HG02884 (cell line): ENCODE measurements around the gene ASPSCR1.

ENCODE experiments used
- ATAC-seq: cut with Tn5 transposase; IDR thresholded peaks from one replicate; pipeline ENCODE4 v1.9.1; 2021; ENCODE audit warnings: mild to moderate bottlenecking, moderate library complexity; ENCODE audit not compliant: unreplicated experiment

Gene ASPSCR1

DNA sequence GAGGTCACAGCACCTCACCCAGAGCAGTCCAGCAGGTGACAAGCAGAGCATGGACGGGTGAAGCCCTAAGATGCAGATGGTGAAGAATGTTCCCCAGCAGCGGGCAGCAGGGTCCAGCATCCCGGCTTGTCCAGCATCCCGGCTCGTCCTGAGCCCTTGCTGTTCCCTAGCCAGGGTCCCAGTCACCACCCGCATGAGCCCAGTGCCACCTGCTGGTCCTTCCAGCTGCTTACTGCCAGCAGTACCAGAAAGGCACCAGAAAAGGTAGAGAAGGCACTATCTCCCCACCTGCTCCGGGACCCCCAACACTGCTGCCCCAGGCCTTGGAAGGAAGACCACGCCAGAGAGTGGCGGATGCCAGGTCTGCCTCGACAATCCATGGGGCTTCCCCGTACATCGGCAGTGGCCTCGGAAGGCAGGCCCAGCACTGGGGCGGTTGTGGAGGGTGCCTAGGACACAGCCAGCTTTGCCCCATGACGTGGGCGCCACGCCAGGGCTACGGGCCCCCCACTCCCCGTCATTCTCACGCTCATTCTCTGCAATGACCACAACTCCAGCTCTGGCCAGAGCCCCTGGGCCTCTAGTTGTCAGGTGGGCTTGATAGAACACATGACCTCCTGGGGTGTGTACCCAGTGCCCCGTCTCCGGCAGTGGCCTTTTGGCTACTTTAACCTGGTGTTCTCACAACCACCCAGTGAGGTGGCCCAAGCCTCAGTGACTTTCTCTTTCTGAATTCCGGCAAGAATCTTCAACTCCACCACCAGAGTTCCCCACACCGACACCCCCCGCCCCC, 43.9 kb downstream of the ASPSCR1 start:
- ATAC-seq = no peak

DNA sequence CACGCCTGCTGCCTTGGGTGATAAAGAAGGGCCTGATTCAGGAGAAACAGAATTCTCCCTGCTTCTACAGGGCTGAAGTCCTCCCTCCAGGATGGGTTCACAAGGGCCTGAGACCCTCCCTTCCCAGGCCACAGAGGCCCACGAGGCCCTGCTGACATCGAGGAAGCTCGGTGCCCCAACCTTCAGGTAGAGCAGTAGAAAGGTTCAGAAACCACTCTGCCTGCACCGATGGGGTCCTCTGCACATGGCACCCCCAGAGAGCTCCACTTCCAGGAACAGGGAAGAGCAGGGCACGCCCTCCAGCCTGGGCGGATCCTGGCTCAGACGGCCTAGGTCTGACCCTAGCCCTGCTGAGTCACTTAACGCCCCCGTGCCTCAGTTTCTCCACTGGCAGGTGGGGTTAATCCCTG, 44.5 kb downstream of the ASPSCR1 start:
- ATAC-seq = no peak

DNA sequence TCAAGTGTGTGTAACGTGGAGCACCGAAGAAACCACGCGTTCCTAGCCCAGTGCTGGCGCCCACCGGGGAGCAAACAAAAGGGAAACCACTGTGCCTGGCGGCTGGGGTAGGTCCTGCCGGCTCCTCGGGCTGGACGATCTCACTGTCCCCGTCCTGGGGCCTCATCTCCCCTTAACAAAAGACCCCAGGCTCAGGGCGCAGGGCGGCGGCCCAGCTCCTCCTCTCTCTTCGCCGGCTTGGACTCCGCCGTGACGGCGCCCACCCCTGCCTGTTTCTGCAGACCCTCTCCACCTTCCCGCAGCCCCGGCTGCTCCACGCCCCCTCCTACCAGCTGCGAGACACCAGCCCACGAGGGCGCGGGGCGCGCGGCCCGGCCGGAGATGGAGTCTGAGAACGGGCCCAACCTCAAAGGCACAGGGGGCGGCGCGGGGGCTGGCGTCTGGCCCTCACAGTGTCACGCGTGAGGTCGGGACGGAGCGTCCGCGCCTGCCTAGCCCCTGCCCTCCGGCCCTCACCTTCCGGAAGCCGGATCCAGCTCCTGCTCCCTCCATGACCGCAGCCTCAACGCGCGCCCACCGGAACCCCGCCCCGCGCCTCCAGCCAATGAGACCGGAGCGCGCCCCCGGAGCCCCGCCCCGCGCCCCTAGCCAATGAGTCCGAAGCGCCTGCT, 45.0 kb downstream of the ASPSCR1 start, which contains the start of gene CENPX:
Gene CENPX (minus strand): TSS at position 569 of the 671 bp plus-strand sequence. CDS start 17 bp downstream, at position 552.
- no peak for ATAC-seq

DNA sequence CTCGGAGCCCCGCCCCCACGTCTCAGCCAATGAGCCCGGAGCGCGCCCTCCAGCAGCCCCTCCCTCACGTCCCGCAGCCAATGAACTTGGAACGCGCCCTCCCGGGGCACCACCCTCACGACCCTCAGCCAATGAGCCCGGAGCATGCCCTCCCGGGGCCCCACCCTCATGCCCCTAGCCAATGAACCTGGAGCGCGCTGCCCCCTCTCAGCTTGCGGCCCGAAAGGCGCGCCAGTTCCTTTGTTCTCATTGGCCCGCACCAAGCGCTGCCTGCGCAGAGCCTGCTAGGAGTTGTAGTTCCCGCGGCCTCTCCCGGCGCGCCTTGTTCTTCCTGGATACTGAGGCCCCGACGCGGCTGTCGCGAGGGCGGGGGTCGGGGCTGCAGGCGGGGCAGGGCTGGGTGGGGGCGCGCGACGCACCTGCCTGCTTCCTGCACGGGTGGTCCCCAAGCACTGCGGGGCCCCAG, 45.6 kb downstream of the ASPSCR1 start, which contains the start of gene LRRC45:
Gene LRRC45 (plus strand): TSS at position 325 of the 466 bp plus-strand sequence. CDS start 339 bp downstream, outside the sequence.
- peak; percentile 75 for ATAC-seq

DNA sequence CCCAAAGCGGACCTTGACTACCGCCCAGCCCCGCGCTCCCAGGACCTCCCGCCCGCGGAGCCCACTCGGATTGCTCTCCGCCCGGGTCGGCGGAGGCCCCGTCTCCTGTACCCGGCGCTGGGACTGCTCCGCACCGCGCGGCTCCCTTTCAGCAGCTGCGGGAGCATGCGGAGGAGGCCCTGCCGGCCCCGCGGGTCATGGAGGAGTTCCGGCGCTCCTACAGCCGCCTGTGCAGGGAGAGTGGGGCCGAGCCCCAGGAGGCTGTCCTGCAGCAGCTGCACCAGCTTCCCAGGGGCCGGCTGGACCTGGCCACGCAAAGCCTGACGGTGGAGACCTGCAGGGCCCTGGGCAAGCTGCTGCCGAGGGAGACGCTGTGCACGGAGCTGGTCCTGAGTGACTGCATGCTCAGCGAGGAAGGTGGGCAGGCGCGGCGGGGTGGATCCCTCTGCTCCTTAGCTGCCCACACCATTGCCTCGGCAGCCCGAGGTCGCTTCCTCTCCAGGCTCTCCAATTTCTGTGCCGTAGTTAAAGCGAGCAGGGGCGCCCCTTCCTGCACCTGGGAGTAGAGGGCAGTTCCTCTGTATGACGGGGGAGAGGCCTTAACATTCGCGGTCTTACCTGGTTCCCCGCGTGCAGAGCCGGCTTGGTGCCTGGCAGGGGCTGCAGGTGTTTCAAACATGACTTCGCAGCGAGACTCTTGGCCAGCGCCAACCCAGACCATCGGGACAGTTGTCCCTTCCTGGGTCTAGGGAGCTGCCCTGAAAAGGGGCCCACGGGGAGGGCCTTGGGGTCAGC, 46.2 kb downstream of the ASPSCR1 start:
- no peak for ATAC-seq

DNA sequence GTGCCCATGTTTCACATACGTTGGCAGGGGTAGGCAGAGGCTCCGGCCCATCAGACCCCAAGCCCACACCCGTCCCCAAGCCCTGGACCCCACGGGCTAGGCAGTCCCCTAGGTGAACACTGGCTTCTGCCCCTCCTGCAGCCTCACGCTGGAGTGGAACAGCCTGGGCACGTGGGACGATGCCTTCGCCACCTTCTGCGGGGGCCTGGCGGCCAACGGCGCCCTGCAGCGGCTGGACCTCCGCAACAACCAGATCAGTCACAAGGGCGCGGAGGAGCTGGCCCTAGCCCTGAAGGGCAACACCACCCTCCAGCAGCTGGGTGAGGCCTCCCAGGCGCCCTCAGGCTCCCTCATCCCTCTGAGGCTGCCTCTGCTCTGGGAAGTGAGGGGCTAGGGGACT, 47.4 kb downstream of the ASPSCR1 start:
- no peak for ATAC-seq

DNA sequence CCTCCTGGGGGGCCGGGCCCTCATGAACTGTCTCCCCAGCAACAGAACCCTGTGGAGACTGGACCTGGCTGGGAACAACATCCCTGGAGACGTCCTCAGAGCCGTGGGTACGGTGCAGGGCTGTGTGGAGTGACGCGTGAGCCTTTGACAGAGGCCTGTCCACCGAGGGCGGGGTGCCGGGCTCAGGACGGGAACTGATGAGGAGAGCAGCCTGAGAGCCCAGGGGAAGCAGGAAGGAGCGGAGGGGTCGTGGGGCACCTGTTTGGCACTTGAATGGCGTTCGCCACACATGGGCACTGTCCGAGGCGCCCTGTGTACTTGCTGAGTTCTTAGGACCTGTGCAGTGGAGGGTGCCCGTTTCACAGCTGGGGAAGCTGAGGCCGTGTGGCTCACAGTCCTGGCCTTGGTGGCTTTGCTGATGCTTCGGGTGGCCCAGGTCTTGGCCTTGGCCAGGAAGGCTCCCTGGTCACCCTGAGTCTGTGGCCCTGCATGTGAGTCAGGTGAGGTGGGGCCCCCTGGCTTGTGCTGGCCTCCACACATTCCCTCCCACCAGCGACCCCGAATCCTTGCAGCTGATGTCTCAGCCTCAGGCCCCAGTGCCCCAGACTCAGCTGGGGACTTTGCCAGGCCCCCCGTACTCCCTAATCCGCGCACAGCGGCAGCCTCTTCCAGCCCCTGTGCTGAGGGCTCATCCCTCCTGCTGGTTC, 48.1 kb downstream of the ASPSCR1 start:
- ATAC-seq = no peak

DNA sequence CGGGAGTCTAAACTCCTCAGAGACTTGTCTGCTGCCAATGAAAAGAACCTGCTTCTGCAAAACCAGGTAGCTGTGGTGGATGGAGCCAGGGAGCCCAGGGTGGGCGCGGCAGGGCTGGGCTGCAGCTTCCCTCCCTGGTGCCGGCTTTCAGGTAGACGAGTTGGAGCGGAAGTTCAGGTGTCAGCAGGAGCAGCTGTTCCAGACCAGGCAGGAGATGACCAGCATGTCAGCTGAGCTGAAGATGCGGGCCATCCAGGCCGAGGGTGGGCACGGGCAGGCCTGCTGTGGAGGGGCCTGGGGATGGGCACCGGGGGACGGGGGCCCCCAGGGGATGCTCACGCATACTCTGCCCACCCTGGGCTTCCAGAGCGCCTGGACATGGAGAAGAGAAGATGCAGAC, 50.8 kb downstream of the ASPSCR1 start:
- ATAC-seq = no peak

DNA sequence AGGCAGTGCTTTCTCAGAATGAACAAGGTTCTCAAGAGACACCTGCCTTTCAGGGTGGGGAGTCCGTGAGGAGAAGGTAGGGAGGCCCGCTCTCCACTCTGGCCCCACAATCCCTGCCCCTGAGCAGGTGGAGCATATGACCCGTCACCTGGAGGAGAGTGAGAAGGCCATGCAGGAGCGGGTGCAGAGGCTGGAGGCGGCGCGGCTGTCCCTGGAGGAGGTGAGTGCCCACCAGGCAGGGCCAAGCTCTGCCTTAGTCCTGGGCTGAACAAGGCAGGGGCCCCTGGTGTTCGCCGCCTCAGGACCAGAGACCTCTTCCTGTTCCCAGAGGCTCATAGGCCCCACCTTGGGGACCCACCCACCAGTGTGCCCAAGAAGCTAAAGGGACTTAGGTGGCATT, 51.5 kb downstream of the ASPSCR1 start:
- no peak for ATAC-seq

DNA sequence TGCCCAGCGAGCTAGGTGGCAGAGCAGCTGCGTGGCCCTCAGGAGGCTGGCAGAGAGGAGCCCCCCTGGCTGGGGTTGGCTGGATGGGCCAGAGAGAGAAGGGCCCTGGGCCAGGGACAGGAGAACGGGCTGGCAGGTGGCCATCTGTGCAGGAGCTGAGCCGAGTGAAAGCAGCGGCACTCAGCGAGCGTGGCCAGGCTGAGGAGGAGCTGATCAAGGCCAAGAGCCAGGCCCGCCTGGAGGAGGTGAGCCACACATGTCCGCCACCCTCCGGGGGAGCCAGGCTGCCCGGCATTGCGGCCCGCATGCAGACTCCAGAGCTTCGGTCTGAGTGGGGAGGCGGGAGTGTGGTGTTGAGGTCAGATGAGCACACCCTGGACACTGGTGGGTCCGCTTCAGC, 52.0 kb downstream of the ASPSCR1 start:
- ATAC-seq = no peak

DNA sequence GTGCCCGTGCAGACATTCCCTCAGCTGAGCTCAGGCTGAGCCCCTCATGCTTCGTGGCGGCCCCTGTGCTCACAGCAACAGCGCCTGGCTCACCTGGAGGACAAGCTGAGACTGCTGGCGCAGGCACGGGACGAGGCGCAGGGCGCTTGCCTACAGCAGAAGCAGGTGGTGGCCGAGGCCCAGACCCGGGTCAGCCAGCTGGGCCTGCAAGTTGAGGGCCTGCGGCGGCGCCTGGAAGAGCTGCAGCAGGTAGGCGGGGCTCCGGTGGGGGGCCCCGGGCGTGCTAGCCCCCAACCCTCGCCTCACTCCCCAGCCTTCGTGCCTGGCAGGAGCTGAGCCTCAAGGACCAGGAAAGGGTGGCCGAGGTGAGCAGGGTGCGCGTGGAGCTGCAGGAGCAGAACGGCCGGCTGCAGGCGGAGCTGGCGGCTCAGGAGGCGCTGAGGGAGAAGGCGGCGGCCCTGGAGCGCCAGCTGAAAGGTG, 52.6 kb downstream of the ASPSCR1 start:
- ATAC-seq = no peak

DNA sequence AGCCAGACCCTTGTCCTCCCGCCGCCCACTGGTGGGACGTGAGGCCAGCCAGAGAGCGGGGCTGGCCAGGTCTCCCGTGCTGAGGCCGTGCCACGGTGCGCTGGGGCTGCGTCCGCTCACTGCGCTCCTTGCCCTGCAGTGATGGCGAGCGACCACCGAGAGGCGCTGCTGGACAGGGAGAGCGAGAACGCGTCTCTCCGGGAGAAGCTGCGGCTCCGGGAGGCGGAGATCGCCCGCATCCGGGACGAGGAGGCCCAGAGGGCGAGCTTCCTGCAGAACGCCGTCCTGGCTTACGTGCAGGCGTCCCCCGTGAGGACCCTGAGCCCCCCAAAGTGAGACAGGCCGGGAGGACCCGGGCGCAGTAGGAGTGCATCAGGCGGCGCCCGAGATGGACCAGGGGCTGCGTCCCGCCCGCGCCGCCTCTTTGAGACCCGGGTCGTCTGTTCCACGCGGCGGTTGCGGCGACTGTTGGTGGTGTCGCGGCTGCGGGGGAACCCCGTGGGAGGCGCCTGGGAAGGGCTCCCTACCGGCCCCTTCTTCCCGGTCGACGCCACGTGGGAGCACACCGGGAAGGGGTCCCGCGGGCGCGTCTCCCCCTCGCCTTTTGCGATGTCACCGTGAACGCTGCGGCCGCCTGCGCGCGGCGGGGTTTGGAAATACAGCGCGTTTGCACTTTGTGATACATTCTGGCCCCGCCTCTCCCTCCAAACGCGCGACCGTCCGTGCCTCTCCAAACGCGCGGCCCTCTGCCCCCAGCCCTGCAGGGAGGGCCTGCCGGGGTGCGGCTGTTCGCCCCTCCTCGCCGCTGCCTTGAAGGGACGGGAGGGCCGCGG, 53.3 kb downstream of the ASPSCR1 start:
- ATAC-seq = no peak

DNA sequence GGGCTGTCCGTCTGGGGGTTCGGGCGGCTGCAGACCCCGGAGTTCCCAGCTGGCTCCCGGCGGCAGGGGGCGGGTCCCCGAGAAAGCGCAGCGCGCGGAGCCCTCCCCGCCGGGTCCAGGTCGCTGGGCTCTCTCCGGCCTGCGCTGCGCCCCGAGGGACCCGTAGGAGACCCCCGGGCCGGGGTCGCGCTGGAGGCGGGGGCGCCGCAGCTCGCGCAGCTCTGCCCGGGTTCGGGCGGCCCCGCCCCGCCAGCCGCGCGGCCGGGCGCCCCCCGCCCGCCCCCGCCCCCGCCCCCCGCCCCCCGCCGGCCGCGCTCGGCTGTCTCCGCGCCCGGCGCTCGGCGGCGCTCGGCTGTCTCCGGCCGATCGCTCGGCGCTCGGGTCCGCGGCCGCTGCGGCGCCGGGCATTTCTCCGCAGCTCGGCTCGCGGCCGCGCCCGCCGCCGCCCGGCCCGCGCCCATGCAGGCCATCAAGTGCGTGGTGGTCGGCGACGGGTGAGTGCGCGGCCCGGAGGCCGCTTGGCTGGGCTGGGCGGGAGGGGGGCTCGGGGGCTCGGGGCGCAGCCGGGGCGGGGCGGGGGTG, 54.0 kb downstream of the ASPSCR1 start, which contains the start of gene RAC3:
Gene RAC3 (plus strand): TSS at position 376 of the 582 bp plus-strand sequence. CDS start 84 bp downstream, at position 460.
- ATAC-seq = no peak

DNA sequence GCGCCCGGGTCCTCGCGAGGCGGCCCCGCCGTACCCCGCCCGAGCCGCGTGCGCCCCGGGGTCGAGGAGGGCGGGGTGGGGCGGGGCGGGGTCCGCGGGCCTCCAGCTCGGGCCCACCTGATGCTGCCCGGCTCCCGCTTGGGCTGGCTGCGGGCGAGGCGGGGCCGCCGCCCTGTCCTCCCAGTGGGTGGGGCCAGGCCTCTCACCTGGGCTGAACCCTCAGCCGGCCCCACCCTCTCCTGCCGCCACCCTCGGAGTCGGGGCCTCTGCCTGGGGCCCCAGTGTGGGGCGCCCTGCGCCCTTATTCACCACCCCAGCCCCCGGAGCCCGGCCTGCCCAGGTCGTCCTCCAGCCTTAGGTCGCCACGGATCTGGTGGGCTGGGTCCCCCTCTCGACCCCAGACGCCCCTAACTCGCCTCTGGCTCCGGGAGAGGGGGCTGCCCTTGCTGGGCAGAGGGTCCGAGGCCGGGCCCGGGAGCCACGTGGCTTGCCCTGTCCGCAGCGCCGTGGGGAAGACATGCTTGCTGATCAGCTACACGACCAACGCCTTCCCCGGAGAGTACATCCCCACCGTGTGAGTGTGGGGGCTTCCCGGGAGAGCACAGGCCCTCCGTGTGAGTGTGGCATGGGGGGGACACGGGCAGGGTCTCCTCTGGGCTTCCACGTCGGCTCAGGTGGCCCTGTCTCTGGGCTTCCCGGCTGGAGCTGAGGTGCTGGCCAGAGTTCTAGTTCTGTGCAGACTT, 54.6 kb downstream of the ASPSCR1 start:
- ATAC-seq = no peak

DNA sequence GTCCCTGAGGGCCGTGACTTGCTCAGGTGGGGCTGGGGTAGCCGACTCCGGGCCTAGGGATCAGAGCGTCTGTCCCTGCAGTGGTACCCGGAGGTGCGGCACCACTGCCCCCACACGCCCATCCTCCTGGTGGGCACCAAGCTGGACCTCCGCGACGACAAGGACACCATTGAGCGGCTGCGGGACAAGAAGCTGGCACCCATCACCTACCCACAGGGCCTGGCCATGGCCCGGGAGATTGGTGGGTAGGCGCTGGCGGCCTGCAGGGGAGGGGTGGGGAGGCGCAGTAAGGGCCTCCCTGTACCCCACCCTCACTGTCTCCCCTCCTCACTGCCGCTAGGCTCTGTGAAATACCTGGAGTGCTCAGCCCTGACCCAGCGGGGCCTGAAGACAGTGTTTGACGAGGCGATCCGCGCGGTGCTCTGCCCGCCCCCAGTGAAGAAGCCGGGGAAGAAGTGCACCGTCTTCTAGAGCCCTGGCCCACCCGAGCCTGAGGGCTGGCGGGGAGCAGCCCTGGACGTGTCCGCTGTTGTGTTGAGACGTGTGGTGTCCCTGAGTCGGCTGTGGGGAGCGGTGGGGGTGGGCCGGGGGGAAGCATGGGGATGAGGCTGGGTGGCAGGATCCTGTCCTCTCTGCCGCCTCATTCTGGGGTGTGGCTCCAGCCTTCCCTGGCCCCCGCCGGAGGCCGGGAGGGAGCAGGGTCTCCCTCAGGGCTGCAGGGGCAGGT, 56.1 kb downstream of the ASPSCR1 start:
- ATAC-seq = no peak

DNA sequence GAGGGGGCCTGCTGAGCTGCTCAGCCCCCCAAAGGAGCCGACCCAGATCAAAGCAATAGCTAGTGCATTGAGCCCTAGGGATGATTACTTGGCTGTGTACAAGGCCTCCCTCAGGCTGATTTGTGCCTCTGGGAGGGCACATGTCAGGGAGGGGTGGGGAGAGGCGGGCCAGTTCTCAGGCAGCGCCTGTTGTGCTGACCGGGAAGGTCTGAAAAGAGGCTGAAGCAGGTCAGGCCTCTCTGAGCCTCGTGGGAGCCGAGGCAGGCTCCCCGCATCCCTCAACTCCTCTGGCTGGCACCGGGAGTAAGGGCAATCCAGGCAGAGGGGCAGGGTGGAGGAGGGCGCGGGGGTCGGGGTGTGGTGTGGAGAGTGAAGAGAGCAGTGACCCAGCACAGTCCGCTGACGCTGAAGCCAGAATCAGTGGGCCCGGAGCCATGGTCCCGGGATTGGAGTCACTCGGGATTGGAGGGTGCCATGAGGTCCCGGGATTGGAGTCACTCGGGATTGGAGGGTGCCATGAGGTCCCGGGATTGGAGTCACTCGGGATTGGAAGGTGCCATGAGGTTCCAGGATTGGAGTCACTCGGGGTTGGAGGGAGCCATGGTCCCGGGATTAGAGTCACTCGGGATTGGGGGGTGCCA, 57.1 kb downstream of the ASPSCR1 start:
- no peak for ATAC-seq

DNA sequence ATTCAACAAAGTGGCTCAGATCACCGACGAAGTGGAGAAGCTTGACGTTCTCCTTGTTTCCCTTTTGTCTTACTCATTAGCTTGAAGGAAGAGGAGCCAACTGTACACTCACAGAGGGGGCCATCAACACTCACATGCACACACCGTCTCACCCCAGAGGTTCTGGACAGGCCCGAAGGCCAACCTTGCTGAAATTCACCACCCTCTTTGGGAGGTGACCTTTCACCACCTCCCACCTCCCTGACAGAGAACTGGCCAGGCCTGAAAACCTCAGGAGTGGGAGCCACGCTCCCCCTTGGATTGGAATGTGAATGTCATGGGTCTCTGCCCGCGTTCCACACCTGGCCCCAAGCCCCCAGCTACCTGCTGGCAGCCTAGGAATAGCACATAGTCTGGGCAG, 58.1 kb downstream of the ASPSCR1 start:
- ATAC-seq = no peak
